ENCODE data around the gene URB2. TPM values are rescaled to one million over a fixed set of nuclear protein-coding genes. Genes with fewer than 3 reads are reported as not detected.

Gene URB2
- total and polyA plus RNA-seq, 8 donors = 5.5 to 10.7 (median 7.2) TPM

DNA sequence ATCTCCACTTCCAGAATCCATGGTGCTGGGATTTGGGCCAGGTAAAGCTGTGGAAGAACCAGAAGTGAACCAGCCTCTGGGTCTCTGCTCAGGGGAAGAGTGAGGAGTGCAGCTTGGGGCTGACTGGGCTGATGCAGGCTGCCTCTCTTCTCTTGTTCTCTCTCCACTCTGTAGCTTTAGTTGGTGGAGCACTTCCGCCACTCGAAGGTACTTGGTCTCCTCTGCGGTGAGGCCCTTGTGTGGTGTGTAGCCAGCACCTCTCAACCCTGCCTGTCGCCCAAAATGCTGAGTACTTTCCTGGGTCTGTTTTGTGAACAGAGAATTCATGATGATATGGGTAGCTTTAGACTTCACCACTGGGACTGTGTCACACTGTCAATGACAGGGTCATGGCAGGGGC lies 63.2 kb downstream of the URB2 start:
- H3K27ac ChIP-seq = no peak overlapping the region
- H3K4me3 ChIP-seq = no peak overlapping the region
- intact Hi-C loops (cut with DNase I) = no loop called here
- ATAC-seq = peak; percentile 93
- DNase-seq = peak in 2 of 4 donors; percentile 43 to 44
- H3K9me3 ChIP-seq = peaks cover 0 to 13% of the 10 kb centered on the region in 2 donors
- H3K27me3 ChIP-seq = no peaks in the 10 kb centered on the region
- TF ChIP-seq, protein P1, sequence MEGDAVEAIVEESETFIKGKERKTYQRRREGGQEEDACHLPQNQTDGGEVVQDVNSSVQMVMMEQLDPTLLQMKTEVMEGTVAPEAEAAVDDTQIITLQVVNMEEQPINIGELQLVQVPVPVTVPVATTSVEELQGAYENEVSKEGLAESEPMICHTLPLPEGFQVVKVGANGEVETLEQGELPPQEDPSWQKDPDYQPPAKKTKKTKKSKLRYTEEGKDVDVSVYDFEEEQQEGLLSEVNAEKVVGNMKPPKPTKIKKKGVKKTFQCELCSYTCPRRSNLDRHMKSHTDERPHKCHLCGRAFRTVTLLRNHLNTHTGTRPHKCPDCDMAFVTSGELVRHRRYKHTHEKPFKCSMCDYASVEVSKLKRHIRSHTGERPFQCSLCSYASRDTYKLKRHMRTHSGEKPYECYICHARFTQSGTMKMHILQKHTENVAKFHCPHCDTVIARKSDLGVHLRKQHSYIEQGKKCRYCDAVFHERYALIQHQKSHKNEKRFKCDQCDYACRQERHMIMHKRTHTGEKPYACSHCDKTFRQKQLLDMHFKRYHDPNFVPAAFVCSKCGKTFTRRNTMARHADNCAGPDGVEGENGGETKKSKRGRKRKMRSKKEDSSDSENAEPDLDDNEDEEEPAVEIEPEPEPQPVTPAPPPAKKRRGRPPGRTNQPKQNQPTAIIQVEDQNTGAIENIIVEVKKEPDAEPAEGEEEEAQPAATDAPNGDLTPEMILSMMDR (IDR thresholded peaks at IDR 0.05) = no peak
- no peaks in the 10 kb centered on the region for H3K36me3 ChIP-seq
- H3K4me1 ChIP-seq = no peaks in the 10 kb centered on the region

DNA sequence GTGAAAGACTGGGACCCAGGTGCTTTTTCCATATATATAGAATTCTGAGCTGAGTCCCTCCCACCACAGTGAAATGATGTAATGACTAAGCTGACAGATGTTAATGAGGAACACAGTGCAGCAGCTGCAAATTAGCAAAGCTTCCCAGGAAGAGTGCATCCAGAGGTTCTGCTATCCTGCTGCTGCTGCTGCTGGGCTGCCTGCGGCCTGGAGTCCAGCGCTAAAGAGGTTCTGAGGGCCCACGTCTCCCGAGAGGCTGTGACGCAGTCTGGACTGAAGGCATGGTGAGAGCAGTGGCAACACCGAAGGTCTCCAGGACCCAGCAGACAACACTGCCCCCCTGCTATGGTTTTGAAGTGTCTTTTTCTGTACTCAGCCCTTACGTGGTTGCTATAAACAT lies 63.9 kb downstream of the URB2 start:
- intact Hi-C loops (cut with DNase I) = no loop called here
- Histone ChIP-seq H3K27me3 (no peaks in the 10 kb centered on the region), H3K9me3 (peaks cover 0 to 9% of the 10 kb centered on the region in 2 donors), H3K27ac (no peak overlapping the region), H3K4me1 (no peaks in the 10 kb centered on the region), H3K36me3 (no peaks in the 10 kb centered on the region), H3K4me3 (no peak overlapping the region)
- DNase-seq (no peak), ATAC-seq (no peak)
- TF ChIP-seq, protein P1 (IDR thresholded peaks at IDR 0.05) = no peak

DNA sequence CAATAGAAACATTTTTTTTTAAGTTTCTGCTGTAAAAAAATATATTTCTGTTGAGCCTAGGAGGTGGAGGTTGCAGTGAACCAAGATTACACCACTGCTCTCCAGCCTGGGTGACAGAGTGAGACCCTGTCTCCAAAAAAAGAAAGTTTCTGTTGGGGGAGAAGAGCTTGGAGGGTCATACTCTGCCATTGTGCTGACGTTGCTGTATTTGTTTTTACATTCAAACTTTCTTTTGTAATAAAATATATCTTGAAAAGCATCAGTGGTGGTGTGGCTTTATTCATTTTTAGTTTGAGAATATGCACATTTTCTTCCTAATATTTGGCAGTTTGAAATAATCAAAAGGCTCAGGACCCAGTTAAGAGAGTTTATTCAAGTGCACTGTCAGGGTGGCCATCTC lies 64.6 kb downstream of the URB2 start:
- intact Hi-C loops (cut with DNase I) = no loop called here
- no peaks in the 10 kb centered on the region for H3K36me3 ChIP-seq

DNA sequence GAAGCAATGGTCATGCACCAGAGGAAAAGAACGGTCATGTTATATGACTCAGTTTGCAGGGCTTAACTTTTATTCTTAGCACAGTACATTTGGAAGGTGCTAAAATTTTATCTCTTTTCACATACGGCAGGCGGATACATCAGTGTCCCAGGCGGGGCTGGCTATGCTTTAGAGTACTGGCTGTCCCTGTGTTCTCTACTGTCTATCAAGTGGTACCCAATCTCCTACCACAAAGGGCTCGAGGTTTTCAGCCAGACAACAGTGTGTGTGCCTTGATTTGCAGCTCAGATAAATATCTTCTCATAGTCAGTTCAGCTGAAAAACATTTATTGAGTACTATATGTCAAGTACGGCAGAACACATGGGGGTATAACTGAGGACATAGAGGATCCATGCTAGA lies 65.3 kb downstream of the URB2 start:
- no peaks in the 10 kb centered on the region for H3K4me1 ChIP-seq
- intact Hi-C loops (cut with DNase I) = no loop called here
- no peaks in the 10 kb centered on the region for H3K27me3 ChIP-seq
- no peaks in the 10 kb centered on the region for H3K36me3 ChIP-seq
- TF ChIP-seq, protein P1 (IDR thresholded peaks at IDR 0.05) = no peak
- H3K9me3 ChIP-seq = no peaks in the 10 kb centered on the region
- DNase-seq (no peak), ATAC-seq (no peak)
- H3K4me3 ChIP-seq = no peak overlapping the region
- H3K27ac ChIP-seq = no peak overlapping the region

More for the DNA sequence above, 64.6 kb downstream of the URB2 start:
- no peak overlapping the region for H3K4me3 ChIP-seq
- no peak overlapping the region for H3K27ac ChIP-seq
- no peaks in the 10 kb centered on the region for H3K27me3 ChIP-seq
- peaks cover 0 to 1% of the 10 kb centered on the region in 2 donors for H3K9me3 ChIP-seq
- H3K4me1 ChIP-seq = no peaks in the 10 kb centered on the region
- no peak for ATAC-seq
- TF ChIP-seq, protein P1 (IDR thresholded peaks at IDR 0.05) = no peak
- no peak for DNase-seq

DNA sequence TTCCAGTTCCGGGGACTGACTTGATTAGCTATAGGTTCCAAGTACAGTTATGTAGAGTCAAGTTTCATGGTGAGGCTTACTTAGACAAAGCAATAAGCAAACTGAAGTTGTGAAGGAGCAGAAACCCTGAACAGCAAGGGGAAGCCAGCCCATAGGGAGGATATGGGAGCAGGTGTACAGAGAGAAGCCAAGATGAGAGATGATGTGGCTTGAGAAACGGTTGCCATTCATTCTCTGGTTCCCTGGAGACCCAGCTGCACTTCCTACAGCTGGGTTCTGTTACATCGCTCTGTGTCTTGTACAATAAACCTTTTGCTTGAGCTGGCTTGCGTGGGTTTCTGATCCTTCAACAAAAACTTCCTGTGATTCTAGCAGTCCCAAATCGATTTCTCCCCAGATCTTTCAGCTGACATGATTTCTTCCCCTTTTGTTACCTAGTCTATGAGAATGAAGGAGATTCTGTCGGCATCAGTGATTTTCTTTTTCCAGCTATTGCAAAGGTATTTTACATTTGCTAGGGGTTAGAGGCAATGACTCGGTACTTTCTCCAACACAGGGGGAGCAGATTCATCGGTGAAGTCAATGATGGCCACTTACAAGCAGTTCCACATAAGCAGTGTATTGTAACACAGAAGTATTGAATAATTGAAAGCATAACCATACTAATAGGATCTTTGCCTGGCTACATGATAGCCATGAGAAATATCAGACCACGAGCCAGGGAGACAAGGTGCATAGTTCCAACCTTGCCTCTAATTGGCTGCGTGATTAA lies 67.3 kb downstream of the URB2 start:
- Histone ChIP-seq H3K4me3 (no peak overlapping the region), H3K4me1 (no peaks in the 10 kb centered on the region), H3K36me3 (no peaks in the 10 kb centered on the region), H3K9me3 (no peaks in the 10 kb centered on the region), H3K27me3 (no peaks in the 10 kb centered on the region), H3K27ac (no peak overlapping the region)
- no peak for DNase-seq
- intact Hi-C loops (cut with DNase I) = no loop called here
- TF ChIP-seq, protein P1 (IDR thresholded peaks at IDR 0.05) = no peak
- ATAC-seq = no peak
